Amniotic epithelial cell (primary cell): Measurements from ENCODE around the gene GPR84.

Experiments
- DNase-seq: peaks from one replicate; pipeline ENCODE4 v3.0.0-alpha.2; 2010; ENCODE audit warnings: low read depth

Gene GPR84

DNA sequence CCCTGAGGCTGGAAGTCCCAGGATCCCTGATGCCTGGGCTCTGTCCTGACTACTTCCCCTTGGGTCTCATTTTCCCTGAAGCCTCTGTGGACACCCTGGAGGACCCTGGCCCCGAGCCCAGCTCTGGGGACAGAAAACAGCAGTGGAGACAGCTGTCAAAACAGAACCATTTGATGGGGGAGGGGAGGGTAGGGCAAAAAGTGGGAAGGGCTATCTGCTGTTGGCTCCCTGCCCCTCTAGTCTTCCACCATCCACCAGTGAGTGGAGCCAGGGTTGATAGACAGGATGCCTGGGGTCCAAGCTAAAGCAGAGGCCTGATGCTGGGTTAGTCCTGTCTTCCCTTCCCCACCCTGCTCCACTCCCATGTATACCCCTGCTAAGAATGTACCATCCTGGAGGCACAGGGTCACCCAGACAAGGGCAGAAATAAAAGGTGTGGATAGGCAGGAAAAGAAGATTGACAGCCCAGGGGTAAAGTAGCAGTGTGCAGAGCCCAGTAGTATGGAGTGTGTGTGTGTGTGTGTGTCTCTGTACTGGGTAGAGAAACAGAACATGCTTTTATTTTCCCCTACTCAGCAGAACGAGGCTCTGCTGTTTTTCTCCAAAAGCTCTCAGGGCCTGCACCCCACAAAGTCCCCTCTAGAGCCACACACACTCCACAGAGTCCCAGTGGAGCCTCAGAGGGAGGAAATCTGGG, 10.4 kb upstream of the GPR84 start:
- no peak for DNase-seq

DNA sequence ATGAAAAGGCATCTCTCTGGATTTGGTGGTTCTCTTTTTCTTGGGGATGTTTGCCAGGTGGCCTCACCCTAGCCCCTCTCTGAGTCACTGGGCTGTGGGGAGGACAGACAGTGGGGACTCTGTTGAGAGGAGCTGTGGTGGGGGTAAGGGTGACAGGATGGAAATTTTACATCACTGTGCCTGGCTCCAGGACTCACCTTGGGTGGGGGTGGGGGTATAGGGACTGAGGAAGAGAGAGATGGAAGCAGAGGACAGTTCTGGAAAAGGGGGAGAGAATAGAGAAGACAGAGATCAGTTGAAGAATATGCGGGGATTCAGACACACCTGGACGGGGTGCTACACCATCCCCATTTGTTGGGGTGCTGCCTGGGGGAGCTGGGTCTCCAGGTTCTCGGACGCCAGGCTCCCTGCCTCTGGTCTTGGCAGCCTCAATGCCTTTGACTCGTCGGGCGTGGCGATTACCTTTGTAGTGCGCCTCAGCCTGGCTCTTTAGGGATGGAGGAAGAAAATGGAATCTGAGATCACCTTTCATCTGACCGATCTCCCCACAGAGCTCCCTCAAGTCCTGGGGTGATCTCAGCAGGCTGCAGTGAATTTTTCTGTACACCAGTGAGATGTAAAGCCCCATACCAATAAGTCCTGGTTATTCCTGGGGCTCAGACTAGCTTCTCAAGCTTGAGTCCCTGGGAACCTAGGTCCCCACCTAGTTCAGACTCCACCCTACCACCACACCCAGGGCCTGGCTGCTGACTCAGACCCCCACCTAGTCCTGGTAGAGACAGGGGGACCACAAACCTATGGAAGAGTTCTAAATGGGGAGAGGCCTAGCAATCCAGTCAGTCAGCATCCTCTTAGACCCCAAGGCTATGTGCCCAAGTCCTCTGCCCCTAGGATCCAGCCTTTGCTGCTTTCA, 9.6 kb upstream of the GPR84 start:
- no peak for DNase-seq

DNA sequence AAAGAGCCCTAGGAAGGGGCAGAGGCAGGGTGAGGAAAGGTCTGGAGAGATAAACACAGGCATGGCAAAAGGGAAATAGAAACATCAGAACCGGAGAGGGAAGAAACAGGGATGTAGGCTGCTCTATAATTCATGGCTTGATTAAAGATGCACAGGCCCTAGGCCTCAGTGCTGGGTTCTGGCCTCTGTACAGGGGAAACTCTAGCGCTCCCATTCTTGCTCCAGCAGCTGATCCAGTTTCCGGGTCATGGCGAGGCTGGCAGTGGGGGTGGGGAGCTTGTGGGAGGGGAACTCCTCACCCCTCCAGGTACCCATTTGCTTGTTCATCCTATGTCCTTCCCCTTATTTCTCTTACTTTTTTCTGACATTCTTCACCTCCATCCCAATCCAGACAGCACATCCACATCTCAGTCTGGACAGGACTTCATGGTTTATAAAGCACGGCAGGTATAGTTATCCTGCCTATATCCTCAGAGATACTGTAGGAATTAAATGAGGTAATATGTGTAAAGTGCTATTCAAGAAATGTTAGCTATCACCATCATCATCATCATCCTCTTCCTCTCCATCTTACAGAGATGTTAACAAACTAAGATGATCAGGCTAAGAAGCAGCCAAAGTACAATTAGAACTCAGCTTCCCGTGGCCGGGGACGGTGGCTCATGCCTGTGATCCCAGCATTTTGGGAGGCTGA, 8.0 kb upstream of the GPR84 start:
- no peak for DNase-seq

DNA sequence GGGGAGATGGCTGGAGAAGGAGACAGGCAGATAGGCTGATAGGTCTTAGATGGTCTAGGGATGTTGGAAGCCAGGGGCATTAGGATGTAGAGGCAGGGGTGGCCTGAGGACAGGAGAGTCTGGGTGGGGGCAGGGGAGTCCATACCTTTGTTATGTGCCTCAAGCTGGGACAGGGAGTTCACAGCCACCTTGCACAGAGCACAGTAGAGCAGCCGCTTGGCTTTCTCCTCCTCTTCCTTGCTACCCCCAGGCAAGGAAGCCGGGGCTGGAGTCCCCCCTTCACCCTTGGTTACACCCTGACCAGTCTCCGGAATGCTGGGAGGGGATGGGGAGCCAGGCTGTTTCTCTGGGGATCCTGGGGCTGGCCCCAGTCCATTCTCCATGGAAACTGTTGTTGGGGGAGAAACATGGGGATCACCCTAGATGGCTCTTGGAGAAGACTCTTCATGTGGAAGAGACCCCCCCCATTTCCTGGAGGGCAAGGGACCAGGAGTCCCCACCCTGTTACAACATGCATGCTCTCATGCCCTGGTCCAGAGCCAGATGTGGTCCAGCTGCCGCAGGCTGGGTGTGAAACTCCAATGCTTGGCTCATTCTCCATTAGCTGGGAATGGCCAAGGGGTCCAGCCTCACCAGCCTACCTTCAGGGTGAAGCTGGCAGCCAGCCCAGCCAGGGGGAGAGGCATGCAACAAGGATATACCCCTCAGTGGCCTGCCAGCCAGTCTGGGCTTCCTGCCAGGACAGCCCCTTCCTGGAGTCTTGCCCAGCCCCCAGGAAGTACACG, 7.2 kb upstream of the GPR84 start:
- DNase-seq = no peak

DNA sequence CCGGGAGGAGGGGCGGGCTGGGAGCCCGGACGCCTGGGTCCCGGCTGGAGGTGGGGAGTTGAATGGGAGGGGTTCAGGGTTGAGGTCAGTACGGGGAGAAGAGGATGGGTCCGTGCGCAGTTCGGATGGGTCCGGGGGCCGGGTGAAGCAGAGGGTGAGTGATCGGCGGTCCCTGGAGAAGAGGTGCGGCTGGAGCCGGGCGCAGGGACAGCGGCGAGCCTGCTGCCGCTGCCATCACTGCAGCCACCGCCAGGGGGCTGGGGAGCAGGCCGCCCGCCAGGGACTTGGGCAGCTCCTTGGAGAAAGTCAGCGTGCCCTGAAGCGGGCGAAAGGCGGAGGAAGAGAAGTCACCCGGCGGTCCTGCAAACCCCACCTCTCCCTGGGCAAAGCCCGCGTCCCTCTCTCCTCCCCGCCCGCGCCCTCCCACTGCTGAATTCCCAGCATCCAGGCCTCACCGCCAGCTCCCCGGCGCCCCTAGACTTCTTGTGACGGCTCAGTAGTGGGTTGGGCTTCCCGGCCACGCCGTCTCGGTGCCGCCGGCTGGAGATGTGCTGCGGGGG, 6.0 kb upstream of the GPR84 start:
- peak; percentile 65 for DNase-seq

- DNase-seq = no peak
Measured at GRCh38 chr12:54369597-54370131, 5.4 kb upstream of the GPR84 start.

DNA sequence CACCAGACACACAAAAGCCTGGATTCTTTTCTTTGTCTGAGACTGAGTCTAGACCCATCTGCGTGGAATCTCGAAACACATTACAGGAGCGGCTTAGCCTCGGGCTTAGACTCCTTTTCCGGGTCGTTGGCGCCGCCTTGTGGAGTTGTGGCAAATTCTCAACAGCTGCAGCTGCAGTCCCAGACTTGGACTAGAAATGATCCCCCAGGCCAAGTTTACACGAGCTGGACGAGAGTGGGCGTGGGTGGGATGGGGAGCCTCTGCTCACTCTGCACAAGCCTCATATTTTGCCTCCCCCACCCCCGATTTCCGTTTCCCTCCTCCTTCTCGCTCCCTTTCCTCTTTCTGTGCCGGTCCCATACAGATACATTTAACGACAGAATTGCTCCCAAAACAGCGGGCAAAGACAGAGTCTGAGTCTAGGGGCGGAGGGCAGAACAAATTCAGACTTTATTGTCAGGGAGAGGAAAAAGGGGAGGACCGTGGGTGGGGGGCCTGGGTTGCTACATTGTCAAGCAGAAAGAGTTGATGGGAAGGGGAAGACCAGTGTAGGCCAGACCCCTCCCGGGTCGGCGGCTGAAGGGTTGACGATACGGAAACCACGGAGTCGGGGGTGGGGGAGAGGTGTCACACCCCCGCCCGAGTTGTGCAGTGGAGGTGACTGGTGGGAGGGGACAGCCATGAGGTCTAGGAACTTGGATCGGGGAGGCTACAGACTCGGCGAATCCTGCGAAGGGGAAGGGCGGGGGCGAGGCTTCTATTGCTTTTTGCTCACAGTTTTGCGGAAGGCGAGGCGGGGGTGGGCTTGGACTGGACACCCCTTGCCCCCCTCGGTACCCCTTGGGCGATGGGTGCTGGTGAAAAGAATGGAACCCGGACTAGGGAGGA, 4.7 kb upstream of the GPR84 start:
- peak; percentile 80 for DNase-seq

DNA sequence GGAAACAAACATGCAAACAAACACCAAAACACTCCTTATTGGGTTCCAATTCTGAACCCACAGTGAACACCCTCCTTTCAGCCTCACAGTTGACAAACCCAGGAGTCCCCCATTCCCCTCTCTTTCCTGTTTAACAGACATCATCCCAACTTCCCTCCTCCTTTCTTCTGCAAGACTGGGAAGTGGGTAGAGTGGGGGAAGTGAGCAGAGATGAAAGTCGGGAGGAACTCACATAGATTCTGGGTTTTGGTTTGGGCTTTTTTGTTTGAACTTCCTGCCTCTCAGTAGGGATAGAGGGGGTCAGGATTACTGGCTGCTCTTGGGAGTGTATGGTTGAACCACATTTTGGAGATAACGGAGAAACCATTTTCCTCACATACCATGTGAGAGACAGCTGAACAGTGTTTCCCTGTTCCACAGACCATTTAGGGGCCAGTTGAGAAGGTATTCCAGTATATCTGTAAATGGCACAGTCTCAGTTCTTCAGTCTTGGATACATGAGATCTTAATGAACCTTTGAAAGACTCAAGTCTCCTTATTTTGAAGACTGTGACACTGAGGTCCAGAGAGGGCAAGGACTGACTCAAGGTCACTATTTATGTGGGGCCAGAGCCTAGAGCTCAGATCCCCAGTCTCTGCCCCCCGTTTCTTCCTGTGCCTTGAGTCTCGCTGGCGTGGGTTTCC, 3.9 kb upstream of the GPR84 start:
- DNase-seq = no peak

DNA sequence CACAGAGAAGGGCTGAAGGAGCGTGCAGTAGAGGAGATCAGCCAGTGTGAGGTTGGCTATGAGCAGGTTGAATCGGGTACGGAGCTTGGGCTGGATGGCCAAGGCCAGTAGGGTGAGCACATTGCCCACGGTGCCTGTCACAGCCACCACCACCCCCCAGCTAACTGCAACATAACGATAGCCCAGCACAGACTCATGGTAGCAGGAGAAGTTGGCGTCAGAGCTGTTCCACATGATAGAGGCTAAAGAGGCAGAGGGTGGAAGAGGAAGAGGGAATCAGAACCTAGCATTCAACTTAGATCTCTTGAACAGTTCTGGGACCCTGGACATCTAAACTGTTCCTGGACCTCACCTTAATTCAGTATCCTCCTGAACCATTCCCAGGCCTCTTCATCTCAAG, 668 bp downstream of the GPR84 start:
- no peak for DNase-seq

DNA sequence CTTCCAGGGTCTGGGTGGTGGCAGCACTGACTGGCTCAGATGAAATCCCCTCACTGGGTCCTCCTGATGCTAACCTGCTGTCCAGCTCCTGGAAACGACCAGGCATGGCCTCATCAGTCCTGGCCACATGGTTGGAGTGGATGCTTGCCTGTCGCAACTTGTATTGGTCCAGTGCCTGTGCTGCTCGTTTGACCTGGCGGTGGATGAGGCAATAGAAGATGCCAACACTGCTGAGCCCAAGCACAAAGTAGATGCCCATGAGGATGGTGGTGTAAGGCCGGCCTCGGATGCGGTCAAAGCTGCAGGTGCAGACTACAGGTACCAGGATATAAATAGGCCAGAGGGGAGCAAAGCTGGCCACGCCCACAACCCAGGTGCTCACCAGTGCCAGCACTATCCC, 1.2 kb downstream of the GPR84 start:
- DNase-seq = no peak

DNA sequence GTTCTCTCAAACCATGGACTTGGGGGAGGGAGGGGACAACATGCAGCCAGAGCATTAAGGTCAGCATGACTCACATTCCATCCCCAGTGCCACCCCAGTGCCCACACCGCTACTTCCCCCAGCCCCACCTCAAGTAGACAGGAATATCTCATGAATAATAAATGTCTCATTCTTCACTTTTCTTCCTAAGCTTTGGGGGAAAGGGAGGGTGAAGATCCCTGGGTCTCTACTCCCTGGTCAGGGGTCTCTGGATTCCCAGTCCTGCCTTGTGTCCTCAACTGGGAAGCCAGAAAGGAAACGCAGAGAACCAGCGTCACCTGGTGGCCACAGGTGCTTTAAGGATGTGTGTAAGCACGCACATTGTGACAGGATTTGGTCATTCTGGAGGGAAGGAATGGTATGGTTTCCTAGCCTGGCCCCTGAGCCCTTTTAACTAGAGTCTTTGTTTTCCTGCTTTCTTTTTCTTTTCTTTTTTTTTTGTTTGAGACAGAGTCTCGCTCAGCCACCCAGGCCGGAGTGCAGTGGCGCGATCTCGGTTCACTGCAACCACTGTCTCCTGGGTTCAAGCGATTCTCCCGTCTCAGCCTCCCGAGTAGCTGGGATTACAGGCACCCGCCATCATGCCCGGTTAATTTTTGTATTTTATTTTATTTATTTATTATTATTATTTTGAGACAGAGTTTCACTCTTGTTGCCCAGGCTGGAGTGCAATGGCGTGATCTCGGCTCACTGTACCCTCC, 3.4 kb downstream of the GPR84 start:
- DNase-seq = peak; percentile 79

GRCh38 chr12:54359762-54360351, 4.4 kb downstream of the GPR84 start:
- no peak for DNase-seq

DNA sequence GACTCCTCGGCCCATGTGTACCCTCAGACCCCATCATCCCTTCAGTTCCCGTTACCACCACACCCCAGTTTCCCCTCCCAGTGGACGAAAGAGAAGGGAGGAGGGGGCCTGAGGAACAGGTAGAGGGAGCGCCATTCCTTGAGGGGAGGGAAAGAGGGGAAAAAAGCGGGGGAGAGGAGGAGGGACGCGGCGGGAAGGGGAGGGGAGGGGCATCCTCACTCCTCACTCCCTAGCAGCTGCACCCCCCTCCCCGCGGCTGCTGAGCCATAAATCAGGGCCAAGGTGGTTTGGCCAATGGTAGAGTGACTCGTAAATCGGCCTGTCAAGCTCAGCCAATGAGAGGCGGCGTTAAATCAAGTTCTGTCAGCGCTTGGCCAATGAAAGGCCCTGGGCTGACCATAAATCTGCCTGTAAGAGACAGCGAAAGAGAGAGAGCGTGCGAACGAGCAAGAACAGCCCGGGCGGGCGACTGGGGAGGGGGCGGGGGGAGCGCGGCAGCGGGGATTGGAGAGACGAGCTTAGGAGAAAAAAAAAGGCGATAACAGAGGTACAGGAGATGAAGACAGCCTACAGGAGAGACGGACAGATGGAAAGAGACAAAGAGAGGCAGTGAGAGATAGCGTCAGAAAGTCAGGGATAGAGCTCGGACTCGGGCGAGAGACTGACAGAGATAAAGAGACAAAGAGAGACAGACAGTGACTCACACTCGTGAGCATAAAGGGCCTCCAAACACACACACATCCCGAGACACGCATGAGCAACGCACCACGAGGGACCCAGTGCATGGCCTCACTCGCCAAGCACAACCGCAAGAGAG, 5.1 kb downstream of the GPR84 start:
- peak; percentile 100 for DNase-seq

- DNase-seq = no peak
Measured at GRCh38 chr12:54358191-54358944, 5.9 kb downstream of the GPR84 start.

DNA sequence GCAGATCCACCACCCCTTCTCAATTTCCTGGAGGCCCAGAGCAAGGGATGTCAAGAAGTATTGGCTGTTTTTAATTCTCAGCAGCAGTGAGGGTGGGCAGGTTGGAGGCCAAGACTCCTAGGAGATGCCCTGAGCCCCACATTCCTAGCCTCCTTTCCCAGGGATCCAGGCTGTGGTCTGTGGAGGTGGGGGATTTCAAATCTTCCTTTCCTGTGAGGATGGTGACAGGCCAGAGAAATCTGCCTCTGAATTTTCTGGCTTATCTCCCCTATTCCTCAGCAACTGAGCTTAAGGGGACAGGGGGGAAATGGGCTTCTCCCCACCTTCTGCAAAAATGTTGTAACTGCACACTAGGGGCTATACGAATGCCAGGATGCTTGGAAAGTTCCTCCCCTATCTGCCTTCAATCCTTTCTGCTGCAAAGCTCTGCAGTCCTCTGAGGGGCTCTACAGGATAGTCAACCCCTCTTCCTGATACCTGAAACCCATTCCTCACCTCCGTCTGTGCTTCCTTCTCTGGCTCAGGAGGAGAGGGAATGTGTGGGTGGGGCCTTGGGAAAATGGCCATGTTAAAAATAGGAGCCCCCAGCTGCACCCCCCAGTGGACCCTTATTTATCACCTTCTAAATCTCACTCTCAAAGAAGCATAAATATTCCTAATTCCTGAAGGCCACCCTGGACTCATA, 6.6 kb downstream of the GPR84 start:
- DNase-seq = no peak

GRCh38 chr12:54356951-54357356, 7.3 kb downstream of the GPR84 start:
- peak; percentile 71 for DNase-seq
